Neural crest cell (in vitro differentiated cells): ENCODE measurements around the gene NTN4. TPM values are rescaled to one million over a fixed set of nuclear protein-coding genes. Genes with fewer than 3 reads are reported as not detected.

Experiments
- DNase-seq: peaks from one replicate; pipeline ENCODE4 v3.0.0; 2021; ENCODE audit warnings: low read depth, mixed read lengths, low spot score
- H3K27ac Mint-ChIP-seq: one replicate; pipeline ENCODE4 v1.8.0; 2021; ENCODE audit warnings: mild to moderate bottlenecking, mixed read lengths; ENCODE audit not compliant: unreplicated experiment
- H3K27me3 Mint-ChIP-seq: 2 replicates; pipeline ENCODE4 v1.8.0; 2021; ENCODE audit warnings: low read depth, mild to moderate bottlenecking, mixed read lengths
- H3K36me3 Mint-ChIP-seq: 2 replicates; pipeline ENCODE4 v1.8.0; 2021; ENCODE audit warnings: low read depth, mild to moderate bottlenecking, mixed read lengths
- H3K4me1 Mint-ChIP-seq: 2 replicates; pipeline ENCODE4 v1.8.0; 2021; ENCODE audit warnings: mixed read lengths
- H3K4me3 Mint-ChIP-seq: one replicate; pipeline ENCODE4 v1.8.0; 2021; ENCODE audit warnings: mild to moderate bottlenecking, mixed read lengths
- H3K9me3 Mint-ChIP-seq: 2 replicates; pipeline ENCODE4 v1.8.0; 2021; ENCODE audit warnings: mixed read lengths
- CTCF ChIP-seq: fragments of 200-600 bp; sonication (generic); conservative IDR thresholded peaks from 2 replicates; pipeline ENCODE4 v1.5.0; 2021; ENCODE audit warnings: antibody characterized with exemption, mild to moderate bottlenecking
- long read RNA-seq: library from polyadenylated mRNA; unstranded; transcript quantifications from one replicate; pipeline ENCODE4 v2.0.0, GENCODE V29; 2020
- total RNA-seq: library from RNA; stranded (reverse); gene quantifications from 2 replicates; pipeline ENCODE4 v1.2.1, GENCODE V29; 2021

NTN4 gene
- total RNA-seq = 5.7 and 6.0 TPM in 2 replicates
- long read RNA-seq, partial matches to known transcripts = 2 of 4 reads
- long read RNA-seq, other reads (novel, unspliced or antisense) = 2 of 4 reads

GRCh38 chr12:95790033-95790916 lies at the start of gene NTN4:
Gene NTN4, minus strand, starts transcription at chr12:95790764. Its CDS starts 455 bp downstream, at chr12:95790309.
- Mint-ChIP-seq H3K36me3 (no peaks in the 10 kb centered on the region), H3K27ac (peak within 1 kb of the TSS; percentile 57), H3K9me3 (no peaks in the 10 kb centered on the region), H3K4me3 (peak within 1 kb of the TSS; percentile 93), H3K27me3 (peaks cover 92% of the 10 kb centered on the region), H3K4me1 (peaks cover 12% of the 10 kb centered on the region)
- TF ChIP-seq CTCF = no peak
- peak; percentile 36 for DNase-seq

- H3K4me1 Mint-ChIP-seq = no peaks in the 10 kb centered on the region
- H3K36me3 Mint-ChIP-seq = no peaks in the 10 kb centered on the region
- no peak for DNase-seq
- no peaks in the 10 kb centered on the region for H3K9me3 Mint-ChIP-seq
- TF ChIP-seq CTCF = no peak
- peaks cover 26% of the 10 kb centered on the region for H3K27me3 Mint-ChIP-seq
- H3K4me3 Mint-ChIP-seq = no peak overlapping the region
- no peak overlapping the region for H3K27ac Mint-ChIP-seq
Observed at GRCh38 chr12:95838125-95838524, 47.6 kb upstream of the NTN4 start.

- Mint-ChIP-seq H3K4me3 (no peak overlapping the region), H3K4me1 (no peaks in the 10 kb centered on the region), H3K36me3 (no peaks in the 10 kb centered on the region), H3K27me3 (peaks cover 23% of the 10 kb centered on the region), H3K9me3 (no peaks in the 10 kb centered on the region), H3K27ac (no peak overlapping the region)
- TF ChIP-seq CTCF = no peak
- DNase-seq = no peak
Observed at GRCh38 chr12:95837240-95838038, 46.9 kb upstream of the NTN4 start.

GRCh38 chr12:95836630-95837239 lies 46.2 kb upstream of the NTN4 start:
- H3K27me3 Mint-ChIP-seq = peaks cover 23% of the 10 kb centered on the region
- no peak overlapping the region for H3K4me3 Mint-ChIP-seq
- TF ChIP-seq CTCF = no peak
- H3K9me3 Mint-ChIP-seq = no peaks in the 10 kb centered on the region
- no peaks in the 10 kb centered on the region for H3K4me1 Mint-ChIP-seq
- no peak for DNase-seq
- H3K36me3 Mint-ChIP-seq = no peaks in the 10 kb centered on the region
- no peak overlapping the region for H3K27ac Mint-ChIP-seq

GRCh38 chr12:95836185-95836609 lies 45.6 kb upstream of the NTN4 start:
- Mint-ChIP-seq H3K4me3 (no peak overlapping the region), H3K27me3 (peaks cover 23% of the 10 kb centered on the region), H3K9me3 (no peaks in the 10 kb centered on the region), H3K36me3 (no peaks in the 10 kb centered on the region), H3K27ac (no peak overlapping the region), H3K4me1 (no peaks in the 10 kb centered on the region)
- TF ChIP-seq CTCF = no peak
- DNase-seq = no peak
